HT-29 (cell line): ENCODE measurements around the gene STK10. TPM values are rescaled to one million over a fixed set of nuclear protein-coding genes. Genes with fewer than 3 reads are reported as not detected.

Experiments
- DNase-seq: peaks from one replicate; pipeline ENCODE4 v3.0.0-alpha.2; 2015; ENCODE audit warnings: low spot score
- total RNA-seq: library from RNA; depleted of rRNA; stranded (reverse); fragments of >200 nt; shearing (Covaris generic); gene quantifications from 2 replicates; pipeline ENCODE4 v1.2.3, GENCODE V29; 2014

STK10 gene
- total RNA-seq, 1 experiment from 2014 or later: 19.0 TPM

- DNase-seq: no peak
Measured at GRCh38 chr5:172110260-172110815, 77.7 kb downstream of the STK10 start.

GRCh38 chr5:172109749-172110148, 78.3 kb downstream of the STK10 start:
- DNase-seq: no peak

- DNase-seq: no peak
Measured at GRCh38 chr5:172107571-172107970, 80.5 kb downstream of the STK10 start.

DNA sequence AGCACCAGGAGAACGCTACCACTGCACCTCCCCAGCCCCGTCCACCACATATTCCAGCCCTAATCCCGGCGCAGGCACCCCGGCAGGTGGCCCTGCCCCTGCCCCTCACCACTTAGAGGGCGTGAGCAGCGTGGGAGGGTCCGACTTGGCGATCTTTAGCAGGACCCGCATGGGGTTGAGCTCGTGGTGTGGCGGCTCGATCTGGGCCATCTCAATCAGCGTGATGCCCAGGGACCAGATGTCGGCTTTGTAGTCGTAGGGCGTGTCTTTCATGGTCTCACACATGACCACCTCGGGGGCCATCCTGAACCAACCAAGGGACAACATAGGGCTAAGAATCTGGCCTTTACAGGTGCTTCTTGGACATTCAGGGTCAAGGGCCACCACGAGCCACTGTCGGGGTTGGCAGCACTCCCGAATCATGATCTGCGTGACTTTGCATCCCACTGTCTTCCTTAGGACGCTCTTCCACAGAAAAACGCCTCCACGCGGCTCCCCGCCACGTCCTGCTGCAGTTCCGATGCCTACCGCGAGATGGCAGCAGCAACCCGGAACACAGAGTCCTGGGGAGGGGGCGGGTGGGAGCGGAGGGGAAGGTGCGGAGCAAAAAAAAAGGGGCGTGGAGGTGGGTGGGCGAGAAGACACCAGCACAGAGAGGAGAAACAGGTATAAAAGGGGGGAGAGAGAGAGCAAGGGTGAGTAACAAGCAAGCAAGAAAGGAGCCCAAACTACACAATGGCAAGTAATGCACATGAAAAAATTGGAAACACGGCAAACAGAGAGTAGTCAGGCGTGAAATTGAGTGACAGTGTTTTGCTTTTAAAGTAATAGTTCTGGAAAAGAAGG, 81.3 kb downstream of the STK10 start:
- peak; percentile 53 for DNase-seq

DNA sequence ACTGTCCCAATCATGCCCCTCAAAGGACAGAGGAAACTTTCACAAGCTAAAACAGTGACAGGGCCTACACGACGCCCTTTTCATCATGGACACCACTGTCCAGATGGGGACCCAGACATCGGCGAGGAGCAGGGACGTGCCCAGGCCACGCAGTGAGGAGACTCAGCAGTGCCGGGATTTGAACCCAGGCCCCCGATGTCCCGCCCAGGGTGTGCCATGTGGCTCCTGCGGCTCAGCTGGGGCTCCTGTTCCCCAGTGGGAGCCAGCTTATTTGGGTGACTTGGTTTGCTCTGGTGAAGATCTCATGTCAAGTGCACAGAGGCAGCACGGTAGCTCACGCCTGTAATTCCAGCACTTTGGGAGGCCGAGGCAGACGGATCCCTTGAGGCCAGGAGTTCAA, 82.2 kb downstream of the STK10 start:
- no peak for DNase-seq

DNA sequence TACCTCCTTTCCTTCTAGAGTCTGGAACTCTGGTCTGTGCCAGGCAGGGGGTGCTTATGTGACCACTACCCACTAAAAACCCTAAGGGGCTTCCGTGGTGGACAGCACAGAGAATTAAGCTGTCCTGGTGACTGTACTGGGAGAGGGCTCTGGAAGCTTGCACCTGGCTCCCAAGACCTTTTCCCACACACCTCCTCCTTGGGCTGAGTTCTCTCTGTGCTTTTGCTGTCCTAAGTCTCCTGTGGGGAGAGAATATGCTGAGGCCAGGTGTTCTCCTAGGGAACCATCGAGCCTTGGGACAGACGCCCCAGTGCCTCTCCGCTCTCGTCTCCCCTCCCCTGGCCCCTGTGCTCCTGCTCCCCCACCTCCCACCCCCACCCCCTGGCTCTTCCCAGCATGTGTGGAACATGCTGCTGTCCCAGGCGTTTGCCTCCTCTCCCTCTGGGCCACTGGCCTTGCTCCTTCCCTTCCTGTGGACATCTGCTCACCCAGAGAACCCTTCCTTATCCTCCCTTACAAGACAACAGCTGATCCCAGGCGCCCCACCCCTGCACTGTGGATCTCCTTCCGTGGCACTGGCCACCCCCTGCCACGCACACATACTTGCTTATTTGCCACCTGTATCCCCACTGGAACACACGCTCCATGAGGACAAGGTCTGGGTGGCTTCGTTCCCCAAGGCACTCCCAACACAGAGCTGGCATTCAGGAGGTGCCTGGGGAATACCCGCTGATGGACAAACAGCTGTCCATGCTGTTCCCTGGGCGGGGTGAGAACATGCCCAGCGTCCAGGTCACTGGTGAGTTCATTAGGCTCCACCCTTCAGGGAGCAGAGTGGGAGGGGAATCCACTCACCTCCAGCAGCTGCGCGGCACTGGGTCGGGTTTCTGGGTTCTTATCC, 83.0 kb downstream of the STK10 start:
- no peak for DNase-seq

DNA sequence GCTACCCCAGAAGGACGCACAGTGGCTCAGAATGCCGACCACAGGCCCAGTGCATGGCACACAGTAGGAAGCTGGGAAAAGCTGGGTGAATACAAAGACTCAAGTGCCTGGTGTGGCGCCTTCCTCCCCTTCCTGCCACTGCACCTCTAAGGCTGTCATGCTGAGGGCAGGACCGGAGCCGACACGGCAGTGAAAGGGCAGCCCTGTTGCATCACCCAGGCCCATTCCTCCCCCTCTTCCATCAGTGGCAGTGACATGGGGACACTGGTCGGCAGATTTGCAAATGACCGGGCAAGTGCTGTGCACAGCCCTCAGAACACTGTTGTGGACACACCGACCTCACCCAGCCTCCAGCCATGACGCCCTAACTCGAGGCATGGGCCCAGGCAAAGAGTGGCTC, 84.0 kb downstream of the STK10 start:
- no peak for DNase-seq

DNA sequence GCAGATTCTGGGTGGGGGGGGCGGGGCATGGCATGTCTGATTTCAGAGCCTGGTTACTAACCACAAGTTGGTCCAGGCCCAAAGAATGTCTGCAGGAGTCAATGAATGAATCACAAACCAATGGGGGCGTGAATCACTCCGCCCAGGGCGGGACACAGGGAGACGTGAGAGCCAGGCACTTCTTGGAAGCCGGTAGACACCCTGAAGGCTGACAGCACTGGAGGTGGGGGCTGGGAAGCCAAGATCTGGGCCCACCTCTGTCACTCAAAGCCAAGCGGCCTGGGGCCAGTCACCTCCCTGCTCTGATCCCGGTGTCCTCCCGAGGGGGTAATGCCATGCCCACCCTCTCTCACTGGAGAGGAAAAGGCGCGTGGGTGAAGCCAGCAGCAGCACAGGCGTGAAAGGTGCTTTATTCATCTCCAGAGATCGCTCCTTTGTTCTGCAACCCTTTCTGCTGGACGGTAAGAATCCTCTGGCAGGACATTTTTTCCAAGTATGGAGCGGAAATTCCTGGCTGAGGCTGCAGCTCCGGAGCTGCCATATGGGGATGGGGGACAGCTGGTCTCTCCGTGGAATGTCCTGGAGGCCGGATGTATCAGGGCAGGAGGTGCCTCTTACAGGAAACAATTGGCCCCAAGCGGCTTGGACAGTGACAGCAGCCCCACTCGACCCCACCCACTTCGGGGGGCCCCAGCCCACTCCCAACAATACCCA, 85.0 kb downstream of the STK10 start:
- peak; percentile 94 for DNase-seq

DNA sequence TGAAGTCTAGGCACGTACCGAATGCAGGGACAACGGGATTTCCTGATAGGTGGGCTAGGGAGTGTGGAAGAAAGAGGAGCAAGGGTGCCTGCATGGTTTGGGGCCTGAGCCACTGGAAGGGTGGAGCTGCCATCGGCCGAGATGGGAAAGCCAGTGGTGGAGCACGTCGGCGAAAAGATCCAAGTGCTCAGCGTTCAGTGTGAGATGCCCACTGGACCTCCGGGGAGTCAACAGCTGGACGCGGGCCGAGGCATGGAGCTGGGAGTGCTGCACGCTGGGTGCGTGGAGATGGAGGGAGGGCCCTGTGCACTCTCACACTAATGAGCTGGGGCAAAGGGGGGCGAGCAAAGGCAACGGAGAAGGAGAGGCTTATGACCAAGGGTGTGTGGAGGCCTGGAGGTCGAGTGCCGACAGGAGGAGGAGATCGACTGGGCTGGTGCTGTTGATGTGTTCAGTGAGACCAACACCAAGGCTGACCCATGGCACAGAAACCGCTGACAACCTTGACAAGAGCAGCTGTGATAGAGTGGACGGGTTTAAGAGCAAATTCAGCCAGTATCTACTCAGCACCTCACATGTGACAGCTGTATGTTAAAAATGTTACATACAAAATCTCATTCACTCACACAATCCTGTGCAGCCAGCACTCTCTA, 85.7 kb downstream of the STK10 start:
- DNase-seq: no peak

DNA sequence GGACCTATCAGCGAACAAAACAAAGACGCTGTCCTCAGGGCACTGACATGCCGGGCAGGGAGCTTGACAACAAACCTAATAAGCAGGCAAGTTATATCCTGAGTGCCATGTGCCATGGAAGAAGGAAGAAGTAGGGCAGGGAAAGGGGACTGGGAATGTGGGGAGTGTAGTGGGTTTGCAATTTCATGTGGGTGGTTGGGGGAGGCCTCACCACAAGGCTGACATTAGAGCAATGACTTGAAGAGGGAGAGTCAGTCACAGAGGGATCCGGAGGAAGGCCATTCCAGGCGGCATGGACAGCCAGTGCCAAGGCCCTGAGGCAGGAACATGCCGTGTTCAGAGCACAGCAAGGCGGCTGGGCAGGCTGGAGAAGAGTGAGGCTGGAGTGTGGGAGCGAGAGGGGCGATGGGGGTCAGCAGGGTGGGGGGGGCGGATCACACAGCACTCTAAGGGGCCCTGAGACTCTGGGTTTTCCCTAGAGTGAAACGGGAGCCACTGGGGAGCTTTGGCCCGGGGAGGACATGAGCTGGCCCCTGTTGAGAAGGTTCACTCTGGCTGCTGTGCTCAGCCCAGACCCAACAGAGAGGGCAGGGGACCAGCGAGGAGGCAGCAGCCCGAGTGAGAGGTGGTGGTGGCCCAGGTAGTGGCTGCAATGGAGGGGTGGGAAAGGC, 86.3 kb downstream of the STK10 start:
- DNase-seq: no peak

GRCh38 chr5:172098883-172099282, 89.1 kb downstream of the STK10 start:
- no peak for DNase-seq

- no peak for DNase-seq
Measured at GRCh38 chr5:172098046-172098445, 90.0 kb downstream of the STK10 start.

GRCh38 chr5:172097356-172097755, 90.7 kb downstream of the STK10 start:
- no peak for DNase-seq

DNA sequence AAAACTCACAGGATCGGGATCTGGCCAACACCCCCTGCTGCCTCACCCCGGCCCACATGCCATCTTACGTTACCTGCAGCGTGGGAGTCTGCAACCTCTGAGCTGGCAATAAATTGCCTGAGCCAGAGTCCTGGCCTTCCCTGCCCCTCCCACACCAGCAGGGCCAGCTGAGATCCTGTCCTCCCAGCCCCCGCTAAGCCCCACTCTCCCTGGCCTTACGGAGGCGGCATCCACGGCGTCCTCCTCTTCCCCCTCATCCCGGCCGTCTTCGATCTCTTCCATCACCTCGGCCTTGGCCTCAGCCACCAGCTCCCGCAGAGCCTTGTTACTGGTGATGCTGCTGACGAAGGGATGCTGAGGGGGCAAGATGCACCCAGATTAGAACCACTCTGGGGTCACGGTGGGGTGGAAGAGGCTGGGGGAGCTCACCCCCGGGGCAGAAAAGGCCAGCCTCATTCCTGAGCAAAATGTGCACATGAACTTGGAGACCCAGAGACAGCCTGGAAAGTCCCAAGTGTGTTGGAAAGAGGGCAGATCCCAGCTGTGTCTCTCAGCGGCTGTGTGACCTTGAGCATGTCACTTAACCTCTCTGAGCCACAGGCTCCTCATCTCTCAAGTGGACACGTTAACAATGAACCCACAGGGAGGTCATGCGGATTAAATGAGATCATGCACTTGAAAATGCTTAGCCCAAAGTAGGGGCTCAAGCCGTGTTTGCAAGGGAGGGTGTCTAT, 91.7 kb downstream of the STK10 start:
- DNase-seq: no peak

- DNase-seq: no peak
Measured at GRCh38 chr5:172095368-172096206, 92.4 kb downstream of the STK10 start.

GRCh38 chr5:172093965-172094364, 94.1 kb downstream of the STK10 start:
- no peak for DNase-seq

- no peak for DNase-seq
Measured at GRCh38 chr5:172093559-172093958, 94.5 kb downstream of the STK10 start.

GRCh38 chr5:172091956-172092732, 95.9 kb downstream of the STK10 start:
- DNase-seq: no peak
